SU-DHL-6 (cell line): ENCODE measurements around the gene MANSC4.

Source experiments
- H2AFZ ChIP-seq: fragments of 200-600 bp; sonication (generic); 2 replicates; pipeline ENCODE4 v1.6.1; 2014; ENCODE audit warnings: low read depth, mild to moderate bottlenecking, moderate library complexity, mixed read lengths, antibody characterized with exemption, low read length; ENCODE audit not compliant: severe bottlenecking
- H3F3A ChIP-seq: fragments of 200-600 bp; shearing (Covaris generic); 2 replicates; pipeline ENCODE4 v1.6.0; 2016; ENCODE audit warnings: antibody characterized with exemption, mild to moderate bottlenecking; ENCODE audit not compliant: insufficient read depth
- H3K27ac ChIP-seq: fragments of 200-600 bp; sonication (generic); 2 replicates; pipeline ENCODE4 v1.5.1; 2016; ENCODE audit warnings: low read depth, mild to moderate bottlenecking, low read length, moderate library complexity, mixed read lengths
- H3K27me3 ChIP-seq: fragments of 200-600 bp; sonication (generic), shearing (Covaris generic); 2 replicates; pipeline ENCODE4 v1.6.0; 2014; ENCODE audit warnings: mild to moderate bottlenecking, low read length
- H3K36me3 ChIP-seq: fragments of 200-600 bp; sonication (generic); 2 replicates; pipeline ENCODE4 v1.6.1; 2014; ENCODE audit warnings: mild to moderate bottlenecking, low read length, mixed read lengths
- H3K4me2 ChIP-seq: fragments of 300-600, 200-600 bp; shearing (Covaris generic), sonication (generic); 2 replicates; pipeline ENCODE4 v1.6.0; 2014; ENCODE audit warnings: low read length, low read depth, mild to moderate bottlenecking; ENCODE audit not compliant: poor library complexity, severe bottlenecking
- H3K4me3 ChIP-seq: fragments of 200-600 bp; sonication (generic); 2 replicates; pipeline ENCODE4 v1.5.1; 2014; ENCODE audit warnings: antibody characterized with exemption, low read length, mild to moderate bottlenecking, mixed read lengths; ENCODE audit not compliant: insufficient read depth, poor library complexity, severe bottlenecking
- H3K79me2 ChIP-seq: fragments of 200-600 bp; sonication (generic); 2 replicates; pipeline ENCODE4 v1.6.1; 2014; ENCODE audit warnings: mild to moderate bottlenecking, low read length, moderate library complexity; ENCODE audit not compliant: insufficient read depth
- H3K9ac ChIP-seq: fragments of 200-600 bp; sonication (generic); 2 replicates; pipeline ENCODE4 v1.7.0; 2014; ENCODE audit warnings: mild to moderate bottlenecking, low read length
- H3K9me2 ChIP-seq: fragments of 200-600 bp; sonication (generic); replicated peaks from 2 replicates; pipeline ENCODE4 v1.6.1; 2014; ENCODE audit warnings: low read length; ENCODE audit not compliant: insufficient read depth
- H3K9me3 ChIP-seq: fragments of 200-600 bp; sonication (generic); 2 replicates; pipeline ENCODE4 v1.6.1; 2014; ENCODE audit warnings: low read length, mixed read lengths; ENCODE audit not compliant: insufficient read depth
- H4K20me1 ChIP-seq: fragments of 200-600 bp; sonication (generic); 2 replicates; pipeline ENCODE4 v1.6.1; 2014; ENCODE audit warnings: low read depth, mild to moderate bottlenecking, antibody characterized with exemption, low read length, moderate library complexity, mixed read lengths
- CTCF ChIP-seq: fragments of 200-600 bp; sonication (generic); IDR thresholded peaks from one replicate; pipeline ENCODE4 v1.5.1; 2017; ENCODE audit warnings: antibody characterized with exemption, mild to moderate bottlenecking, low read length, moderate library complexity; ENCODE audit not compliant: insufficient read depth, poor library complexity, severe bottlenecking
- EZH2phosphoT487 ChIP-seq: fragments of 200-600 bp; sonication (generic), shearing (Covaris generic); conservative IDR thresholded peaks from 2 replicates; pipeline ENCODE4 v1.6.1; 2018; ENCODE audit warnings: mild to moderate bottlenecking, antibody characterized with exemption, low read length, moderate library complexity, mixed read lengths

The MANSC4 gene

GRCh38 chr12:27769142-27769673, 10.8 kb downstream of the MANSC4 start:
- H3K27ac ChIP-seq: no peak overlapping the region
- H3K9ac ChIP-seq: no peak overlapping the region
- H3K9me2 ChIP-seq: no peaks in the 10 kb centered on the region
- no peak overlapping the region for H3K4me3 ChIP-seq
- no peak for TF ChIP-seq CTCF
- no peak for TF ChIP-seq EZH2phosphoT487
- no peaks in the 10 kb centered on the region for H3K79me2 ChIP-seq
- H2AFZ ChIP-seq: no peak overlapping the region
- H3K4me2 ChIP-seq: no peak overlapping the region
- H3K27me3 ChIP-seq: no peaks in the 10 kb centered on the region
- no peaks in the 10 kb centered on the region for H4K20me1 ChIP-seq
- no peaks in the 10 kb centered on the region for H3F3A ChIP-seq
- H3K9me3 ChIP-seq: no peaks in the 10 kb centered on the region
- no peaks in the 10 kb centered on the region for H3K36me3 ChIP-seq

GRCh38 chr12:27766587-27766986, 13.4 kb downstream of the MANSC4 start:
- H3K27me3 ChIP-seq: no peaks in the 10 kb centered on the region
- TF ChIP-seq CTCF (no peak), EZH2phosphoT487 (no peak)

GRCh38 chr12:27762757-27763156, 17.3 kb downstream of the MANSC4 start:
- Histone ChIP-seq H4K20me1 (no peaks in the 10 kb centered on the region), H3F3A (0 out of 2 replicates have a peak, but pooled peaks cover under 1% of the 10 kb centered on the region), H3K9me2 (no peaks in the 10 kb centered on the region), H3K36me3 (no peaks in the 10 kb centered on the region), H3K9ac (no peak overlapping the region), H3K79me2 (no peaks in the 10 kb centered on the region), H3K27ac (no peak overlapping the region), H3K9me3 (no peaks in the 10 kb centered on the region), H3K4me3 (no peak overlapping the region), H3K27me3 (no peaks in the 10 kb centered on the region), H3K4me2 (no peak overlapping the region), H2AFZ (no peak overlapping the region)
- no peak for TF ChIP-seq CTCF
- TF ChIP-seq EZH2phosphoT487: no peak

More at GRCh38 chr12:27766587-27766986, 13.4 kb downstream of the MANSC4 start:
- H4K20me1 ChIP-seq: no peaks in the 10 kb centered on the region
- no peak overlapping the region for H3K27ac ChIP-seq
- no peak overlapping the region for H3K4me3 ChIP-seq
- no peaks in the 10 kb centered on the region for H3F3A ChIP-seq
- H3K4me2 ChIP-seq: no peak overlapping the region
- no peak overlapping the region for H3K9ac ChIP-seq
- H3K9me2 ChIP-seq: no peaks in the 10 kb centered on the region
- H3K79me2 ChIP-seq: no peaks in the 10 kb centered on the region
- H2AFZ ChIP-seq: no peak overlapping the region
- no peaks in the 10 kb centered on the region for H3K36me3 ChIP-seq
- H3K9me3 ChIP-seq: no peaks in the 10 kb centered on the region
